Suprapubic skin (tissue), 4 donors: Measurements from ENCODE around the gene HACD2. TPM values are rescaled to one million over a fixed set of nuclear protein-coding genes. Genes with fewer than 3 reads are reported as not detected.

Experiments used
- DNase-seq, 2 donors: peaks; one replicate each; pipeline ENCODE4 v3.0.0-alpha.2; 2019; ENCODE audit warnings: low spot score in 2 of 2
- H3K27ac ChIP-seq: fragments of 200-600 bp; sonication (generic); one replicate; pipeline ENCODE4 v1.5.1; 2019
- H3K27me3 ChIP-seq: fragments of 200-600 bp; sonication (generic); one replicate; pipeline ENCODE4 v1.5.1; 2019
- H3K36me3 ChIP-seq: fragments of 200-600 bp; sonication (generic); one replicate; pipeline ENCODE4 v1.5.1; 2019
- H3K4me1 ChIP-seq: fragments of 200-600 bp; sonication (generic); one replicate; pipeline ENCODE4 v1.5.1; 2019
- H3K4me3 ChIP-seq: fragments of 200-600 bp; sonication (generic); one replicate; pipeline ENCODE4 v1.5.1; 2019; ENCODE audit warnings: mild to moderate bottlenecking
- H3K9me3 ChIP-seq: fragments of 200-600 bp; sonication (generic); one replicate; pipeline ENCODE4 v1.5.1; 2019
- CTCF ChIP-seq, 2 donors: fragments of 200-600 bp in 1 of 2; fragments of 450-650 bp in 1 of 2; sonication (generic) in 1 of 2; IDR thresholded peaks; one replicate each; pipeline ENCODE4 v1.5.1; 2016 to 2019; ENCODE audit warnings: antibody characterized with exemption in 2 of 2, mild to moderate bottlenecking in 1 of 2, moderate library complexity in 1 of 2
- EP300 ChIP-seq: sonication (generic); formaldehyde crosslinking; IDR thresholded peaks from one replicate; pipeline ENCODE4 v1.6.1; 2017; ENCODE audit warnings: antibody characterized with exemption
- POLR2A ChIP-seq, 2 donors: fragments of 450-650 bp; IDR thresholded peaks; one replicate each; pipeline ENCODE4 v1.6.1; 2017; ENCODE audit warnings: antibody characterized with exemption in 2 of 2, mild to moderate bottlenecking in 2 of 2, moderate library complexity in 2 of 2
- POLR2AphosphoS5 ChIP-seq, 3 donors: sonication (generic); formaldehyde crosslinking; IDR thresholded peaks; one replicate each; pipeline ENCODE4 v1.6.1; 2017; ENCODE audit warnings: antibody characterized with exemption in 3 of 3
- WGBS: methylation state at CpG from one replicate; pipeline ENCODE4 v1.1.5; 2018; 5-methylcytosine and 5-hydroxymethylcytosine counted together
- total RNA-seq, 4 donors: library from RNA; depleted of rRNA; stranded (reverse); fragments of >200 nt; gene quantifications; one replicate each; pipeline ENCODE4 v1.1.0, GENCODE V29; 2016

The HACD2 gene
- total RNA-seq, 4 donors from 2014 or later = 38.5 to 76.3 (median 52.6) TPM

GRCh38 chr3:123451186-123451585, 133.7 kb downstream of the HACD2 start:
- Histone ChIP-seq H3K36me3 (no peaks in the 10 kb centered on the region), H3K27me3 (peaks cover 47% of the 10 kb centered on the region), H3K9me3 (no peaks in the 10 kb centered on the region), H3K27ac (no peak overlapping the region), H3K4me1 (peaks cover 23% of the 10 kb centered on the region), H3K4me3 (no peak overlapping the region)
- no peak for DNase-seq
- WGBS = 84% methylated on average over 4 of the region's 4 CpGs
- no peak for TF ChIP-seq POLR2AphosphoS5 (IDR thresholded peaks at IDR 0.05)
- no peak for TF ChIP-seq EP300

DNA sequence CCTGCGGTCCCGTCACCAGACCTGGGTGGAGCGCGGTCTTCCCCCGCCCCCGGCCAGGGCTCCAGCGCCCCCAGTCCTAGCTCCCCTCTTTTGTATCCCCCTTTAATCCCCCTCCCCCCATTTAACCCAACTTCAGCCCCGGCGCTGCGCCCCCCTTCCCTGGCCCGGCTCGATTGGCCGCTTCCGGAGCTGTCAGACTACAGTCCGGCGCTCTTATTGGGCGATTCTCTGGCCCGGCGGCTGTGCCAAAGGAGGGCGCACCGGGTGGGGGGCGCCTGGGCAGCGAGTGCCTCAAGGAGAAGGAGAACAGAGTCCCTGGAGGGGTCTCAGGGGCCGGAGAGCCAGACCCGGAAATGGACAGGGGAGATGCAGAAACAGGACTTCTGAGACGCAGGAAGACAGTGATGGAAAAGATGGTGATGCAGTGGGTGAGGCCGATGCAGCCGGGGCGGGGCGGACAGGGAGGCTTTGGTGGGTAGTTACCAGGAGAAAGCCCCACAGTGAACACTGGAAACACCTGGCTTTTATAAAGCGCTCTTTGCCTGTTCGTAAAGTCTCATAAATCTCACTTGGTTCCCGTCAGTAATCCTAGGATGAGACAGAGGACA, 134.8 kb downstream of the HACD2 start:
- WGBS = 12% methylated on average over 33 of the region's 33 CpGs
- Histone ChIP-seq H3K27ac (peak overlapping the region; percentile 62), H3K4me3 (peak overlapping the region; percentile 77), H3K4me1 (peaks cover 23% of the 10 kb centered on the region), H3K9me3 (no peaks in the 10 kb centered on the region), H3K36me3 (no peaks in the 10 kb centered on the region), H3K27me3 (peaks cover 53% of the 10 kb centered on the region)
- no peak for TF ChIP-seq POLR2AphosphoS5 (IDR thresholded peaks at IDR 0.05)
- TF ChIP-seq POLR2A (IDR thresholded peaks at IDR 0.05) = no peak
- TF ChIP-seq EP300 = no peak
- TF ChIP-seq CTCF (IDR thresholded peaks at IDR 0.05) = no peak
- no peak for DNase-seq

DNA sequence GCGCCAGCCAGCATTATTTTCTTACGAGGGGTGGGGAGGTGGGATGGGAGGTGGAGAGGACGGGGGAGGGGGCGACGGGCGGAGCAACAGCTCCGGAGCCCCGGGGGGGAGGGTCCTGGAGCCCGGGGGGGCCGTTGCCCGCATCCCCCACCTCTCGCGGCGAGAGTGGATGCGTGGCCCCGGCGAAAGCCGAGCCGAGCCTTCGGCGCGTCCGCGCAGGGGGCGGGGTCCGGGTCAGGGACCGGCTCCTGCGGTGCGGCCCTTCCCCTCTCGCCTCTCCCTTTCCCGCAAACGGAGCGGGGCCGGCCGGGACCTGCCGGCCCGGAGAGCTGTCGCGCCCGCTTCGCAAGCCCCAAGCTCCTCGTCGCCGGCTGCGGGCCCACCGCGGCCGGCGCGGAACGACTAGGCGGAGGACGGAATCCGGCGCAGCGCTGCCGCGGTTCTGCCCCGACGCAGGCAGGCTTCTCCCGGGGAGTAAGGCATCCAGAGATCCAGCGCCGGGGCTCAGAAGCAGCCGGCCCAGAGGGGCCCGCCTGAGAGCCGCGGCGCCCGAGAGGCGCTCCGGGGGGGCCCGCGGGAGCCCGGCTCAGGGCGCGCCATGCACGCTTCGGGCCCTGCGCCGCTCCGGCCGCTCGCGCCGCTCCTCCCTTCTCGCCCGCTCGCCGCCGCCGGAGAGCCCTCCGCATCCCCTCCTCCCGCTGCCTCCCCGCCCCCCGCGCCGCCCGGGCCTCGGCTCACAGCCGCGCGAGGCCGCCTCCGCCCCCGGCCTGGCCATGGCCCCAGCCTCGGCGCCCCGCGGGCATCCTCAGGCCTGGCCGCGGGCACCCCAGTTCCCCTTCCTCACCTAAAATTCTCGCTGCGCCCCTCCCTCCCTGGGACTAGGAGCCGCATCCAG, 135.5 kb downstream of the HACD2 start:
- no peak for TF ChIP-seq POLR2A (IDR thresholded peaks at IDR 0.05)
- TF ChIP-seq POLR2AphosphoS5 (IDR thresholded peaks at IDR 0.05) = no peak
- TF ChIP-seq EP300 = no peak
- Histone ChIP-seq H3K9me3 (no peaks in the 10 kb centered on the region), H3K4me3 (peak overlapping the region; percentile 77), H3K27ac (peak overlapping the region; percentile 62), H3K4me1 (peaks cover 23% of the 10 kb centered on the region), H3K27me3 (peaks cover 53% of the 10 kb centered on the region), H3K36me3 (no peaks in the 10 kb centered on the region)
- WGBS = 2% methylated on average over 52 of the region's 114 CpGs
- no peak for DNase-seq

DNA sequence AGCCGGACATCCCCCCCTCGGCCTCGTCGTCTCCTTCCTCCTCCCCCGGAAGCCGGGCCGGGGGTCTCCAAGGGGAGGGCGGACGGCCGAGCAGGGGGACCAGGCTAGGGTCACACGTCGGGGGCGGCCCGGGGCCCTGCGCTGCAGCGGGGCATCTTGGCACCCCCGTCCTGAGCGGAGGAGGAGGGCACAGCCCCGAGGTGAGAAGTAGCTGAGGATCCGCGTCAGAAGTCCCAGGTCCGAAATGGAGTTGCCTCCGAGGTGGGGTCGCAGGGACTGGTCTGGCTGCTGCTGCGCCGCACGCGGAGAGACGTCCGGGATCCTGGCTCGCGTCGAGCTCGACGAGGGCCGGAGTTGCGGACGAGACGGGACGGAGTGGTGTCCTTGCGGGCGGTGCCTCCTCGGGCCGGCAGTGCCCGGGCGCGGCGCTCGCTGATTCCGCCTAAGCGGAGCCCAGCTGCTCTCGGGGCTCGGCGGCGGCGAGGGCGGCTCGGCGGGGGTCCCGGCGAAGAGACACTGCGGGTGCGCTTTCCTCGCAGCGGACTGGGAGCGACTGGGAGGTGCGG, 136.2 kb downstream of the HACD2 start, which contains the start of gene ADCY5:
Gene ADCY5, minus strand, starts transcription at position 555 of the 566 bp plus-strand sequence. Its CDS starts 545 bp downstream, at position 10.
- Histone ChIP-seq H3K27ac (peak within 1 kb of the TSS; percentile 62), H3K4me3 (peak within 1 kb of the TSS; percentile 77), H3K9me3 (no peaks in the 10 kb centered on the region), H3K4me1 (peaks cover 23% of the 10 kb centered on the region), H3K27me3 (peaks cover 53% of the 10 kb centered on the region), H3K36me3 (no peaks in the 10 kb centered on the region)
- 20% methylated on average over 1 of the region's 67 CpGs for WGBS
- no peak for DNase-seq
- no peak for TF ChIP-seq EP300
- TF ChIP-seq POLR2AphosphoS5 (IDR thresholded peaks at IDR 0.05) = no peak
- no peak for TF ChIP-seq POLR2A (IDR thresholded peaks at IDR 0.05)
- no peak for TF ChIP-seq CTCF (IDR thresholded peaks at IDR 0.05)

GRCh38 chr3:123447749-123448517, 136.9 kb downstream of the HACD2 start:
- Histone ChIP-seq H3K4me1 (peaks cover 23% of the 10 kb centered on the region), H3K27me3 (peaks cover 53% of the 10 kb centered on the region), H3K27ac (no peak overlapping the region), H3K9me3 (no peaks in the 10 kb centered on the region), H3K36me3 (no peaks in the 10 kb centered on the region), H3K4me3 (peak overlapping the region; percentile 77)
- no CpG with 5 or more reads among the region's 110 CpGs for WGBS
- no peak for DNase-seq
- no peak for TF ChIP-seq POLR2AphosphoS5 (IDR thresholded peaks at IDR 0.05)
- TF ChIP-seq EP300 = no peak
- TF ChIP-seq CTCF (IDR thresholded peaks at IDR 0.05) = no peak
- TF ChIP-seq POLR2A (IDR thresholded peaks at IDR 0.05) = no peak
